Panc1 (cell line): ENCODE measurements around the gene XAF1. TPM values are rescaled to one million over a fixed set of nuclear protein-coding genes. Genes with fewer than 3 reads are reported as not detected.
A peak's percentile ranks its signal among the peaks of the same experiment; 100 is the strongest.

Experiments
- ATAC-seq: fragments of 200-7000 bp; cut with Tn5 transposase; 2 replicates; pipeline ENCODE4 v1.9.1; 2020; ENCODE audit warnings: mild to moderate bottlenecking, moderate library complexity
- BruUV-seq: library from RNA; stranded (reverse); fragments of 400-500 nt; replicated peaks from 2 replicates; lab custom pipeline; 2021; lab: Mats Ljungman, UMichigan
- CTCF ChIA-PET: fragments of 300-600 bp; sonication (Branson Sonifier 250); formaldehyde crosslinking; loops from one replicate; lab custom pipeline; 2022; ENCODE audit warnings: antibody characterized with exemption; lab: Charles Lee
- POLR2A ChIA-PET: fragments of 300-600 bp; sonication (Branson Sonifier 250); formaldehyde crosslinking; loops from one replicate; lab custom pipeline; 2022; ENCODE audit warnings: antibody characterized with exemption; lab: Charles Lee
- DNase-seq: peaks from one replicate; pipeline ENCODE4 v3.0.0-alpha.2; 2010; ENCODE audit warnings: low read depth, low spot score
- H3K27ac ChIP-seq: 2 replicates; pipeline ENCODE4 v1.5.1; 2011; ENCODE audit warnings: mild to moderate bottlenecking, low read length, inconsistent platforms
- H3K27me3 ChIP-seq: fragments of 200-500 bp; sonication (Bioruptor generic); 2 replicates; pipeline ENCODE4 v1.6.0; 2014; ENCODE audit warnings: low read length, inconsistent platforms; ENCODE audit not compliant: control insufficient read depth, insufficient read depth
- H3K36me3 ChIP-seq: fragments of 200-500 bp; sonication (Bioruptor generic); 2 replicates; pipeline ENCODE4 v1.5.1; 2014; ENCODE audit warnings: inconsistent platforms, mild to moderate bottlenecking, low read length, moderate library complexity; ENCODE audit not compliant: control insufficient read depth, insufficient read depth
- H3K4me1 ChIP-seq: 2 replicates; pipeline ENCODE4 v1.5.1; 2011; ENCODE audit warnings: inconsistent platforms, mild to moderate bottlenecking, low read length, moderate library complexity; ENCODE audit not compliant: control insufficient read depth, insufficient read depth
- H3K4me3 ChIP-seq, 2 experiments: 2 replicates each; pipeline ENCODE4 v1.5.1; 2011 to 2012; ENCODE audit warnings: low read depth in 2 of 2, low read length in 2 of 2, mild to moderate bottlenecking in 2 of 2, inconsistent platforms in 1 of 2, moderate library complexity in 1 of 2
- H3K9me3 ChIP-seq: fragments of 200-500 bp; sonication (Bioruptor generic); 2 replicates; pipeline ENCODE4 v1.5.1; 2014; ENCODE audit warnings: low read depth, mild to moderate bottlenecking, inconsistent platforms, low read length, moderate library complexity; ENCODE audit not compliant: control insufficient read depth, insufficient read depth
- POLR2AphosphoS5 ChIP-seq: IDR thresholded peaks from 2 replicates; pipeline ENCODE4 v1.6.1; 2012; ENCODE audit warnings: mild to moderate bottlenecking, low read depth, low read length, moderate library complexity
- SIN3A ChIP-seq: IDR thresholded peaks from 2 replicates; pipeline ENCODE4 v1.6.1; 2012; ENCODE audit warnings: low read depth, mild to moderate bottlenecking, low read length, moderate library complexity, borderline replicate concordance; ENCODE audit not compliant: insufficient read depth
- TCF7L2 ChIP-seq: IDR thresholded peaks from 2 replicates; pipeline ENCODE4 v1.6.1; 2011; ENCODE audit warnings: mild to moderate bottlenecking, low read depth, low read length, inconsistent platforms
- in situ Hi-C: cut with HindIII; loops from 2 replicates; pipeline ENCODE4 v1.10.0; 2016; ENCODE audit warnings: low sequenced_read_pairs, low pct_unique_long_range_greater_than_20kb
- intact Hi-C: fragments of 100-400 bp; cut with micrococcal nuclease; formaldehyde crosslinking; loops from one replicate; pipeline ENCODE4 v1.10.0; 2022; ENCODE audit not compliant: unreplicated experiment
- total RNA-seq: library from RNA; stranded (reverse); gene quantifications from one replicate; pipeline ENCODE4 v1.2.1, GENCODE V29; 2021; ENCODE audit not compliant: unreplicated experiment
- TF ChIP-seq, protein P1 (sequence below), 2 experiments: IDR thresholded peaks; 2 replicates each; pipeline ENCODE4 v1.6.1; 2011 to 2012; ENCODE audit warnings: low read depth in 2 of 2, control low read depth in 1 of 2, low read length in 1 of 2, mild to moderate bottlenecking in 1 of 2, moderate library complexity in 1 of 2; ENCODE audit not compliant: insufficient read depth in 1 of 2
- TF ChIP-seq, protein P2 (sequence below): fragments of 450-650 bp; IDR thresholded peaks from 2 replicates; pipeline ENCODE4 v1.5.1; 2017; ENCODE audit warnings: mild to moderate bottlenecking

Gene XAF1
- total RNA-seq, 1 experiment from 2014 or later, result 3.5 TPM

- ChIA-PET POLR2A (no interaction called here), CTCF (no interaction called here)
- H3K27me3 ChIP-seq, result no peaks in the 10 kb centered on the region
- in situ Hi-C loops, result no loop called here
- no TSS peak for BruUV-seq
- H3K4me1 ChIP-seq, result no peaks in the 10 kb centered on the region
- no peaks in the 10 kb centered on the region for H3K9me3 ChIP-seq
- intact Hi-C loops, result no loop called here
- TF ChIP-seq, protein P1, sequence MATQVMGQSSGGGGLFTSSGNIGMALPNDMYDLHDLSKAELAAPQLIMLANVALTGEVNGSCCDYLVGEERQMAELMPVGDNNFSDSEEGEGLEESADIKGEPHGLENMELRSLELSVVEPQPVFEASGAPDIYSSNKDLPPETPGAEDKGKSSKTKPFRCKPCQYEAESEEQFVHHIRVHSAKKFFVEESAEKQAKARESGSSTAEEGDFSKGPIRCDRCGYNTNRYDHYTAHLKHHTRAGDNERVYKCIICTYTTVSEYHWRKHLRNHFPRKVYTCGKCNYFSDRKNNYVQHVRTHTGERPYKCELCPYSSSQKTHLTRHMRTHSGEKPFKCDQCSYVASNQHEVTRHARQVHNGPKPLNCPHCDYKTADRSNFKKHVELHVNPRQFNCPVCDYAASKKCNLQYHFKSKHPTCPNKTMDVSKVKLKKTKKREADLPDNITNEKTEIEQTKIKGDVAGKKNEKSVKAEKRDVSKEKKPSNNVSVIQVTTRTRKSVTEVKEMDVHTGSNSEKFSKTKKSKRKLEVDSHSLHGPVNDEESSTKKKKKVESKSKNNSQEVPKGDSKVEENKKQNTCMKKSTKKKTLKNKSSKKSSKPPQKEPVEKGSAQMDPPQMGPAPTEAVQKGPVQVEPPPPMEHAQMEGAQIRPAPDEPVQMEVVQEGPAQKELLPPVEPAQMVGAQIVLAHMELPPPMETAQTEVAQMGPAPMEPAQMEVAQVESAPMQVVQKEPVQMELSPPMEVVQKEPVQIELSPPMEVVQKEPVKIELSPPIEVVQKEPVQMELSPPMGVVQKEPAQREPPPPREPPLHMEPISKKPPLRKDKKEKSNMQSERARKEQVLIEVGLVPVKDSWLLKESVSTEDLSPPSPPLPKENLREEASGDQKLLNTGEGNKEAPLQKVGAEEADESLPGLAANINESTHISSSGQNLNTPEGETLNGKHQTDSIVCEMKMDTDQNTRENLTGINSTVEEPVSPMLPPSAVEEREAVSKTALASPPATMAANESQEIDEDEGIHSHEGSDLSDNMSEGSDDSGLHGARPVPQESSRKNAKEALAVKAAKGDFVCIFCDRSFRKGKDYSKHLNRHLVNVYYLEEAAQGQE (IDR thresholded peaks at IDR 0.05; ENCODE audit: insufficient read depth in 1 of 2, low read depth in 2 of 2, low read length in 1 of 2), result no peak
- TF ChIP-seq POLR2AphosphoS5, result no peak
- no peak for TF ChIP-seq SIN3A
- TF ChIP-seq TCF7L2, result no peak
- TF ChIP-seq, protein P2, sequence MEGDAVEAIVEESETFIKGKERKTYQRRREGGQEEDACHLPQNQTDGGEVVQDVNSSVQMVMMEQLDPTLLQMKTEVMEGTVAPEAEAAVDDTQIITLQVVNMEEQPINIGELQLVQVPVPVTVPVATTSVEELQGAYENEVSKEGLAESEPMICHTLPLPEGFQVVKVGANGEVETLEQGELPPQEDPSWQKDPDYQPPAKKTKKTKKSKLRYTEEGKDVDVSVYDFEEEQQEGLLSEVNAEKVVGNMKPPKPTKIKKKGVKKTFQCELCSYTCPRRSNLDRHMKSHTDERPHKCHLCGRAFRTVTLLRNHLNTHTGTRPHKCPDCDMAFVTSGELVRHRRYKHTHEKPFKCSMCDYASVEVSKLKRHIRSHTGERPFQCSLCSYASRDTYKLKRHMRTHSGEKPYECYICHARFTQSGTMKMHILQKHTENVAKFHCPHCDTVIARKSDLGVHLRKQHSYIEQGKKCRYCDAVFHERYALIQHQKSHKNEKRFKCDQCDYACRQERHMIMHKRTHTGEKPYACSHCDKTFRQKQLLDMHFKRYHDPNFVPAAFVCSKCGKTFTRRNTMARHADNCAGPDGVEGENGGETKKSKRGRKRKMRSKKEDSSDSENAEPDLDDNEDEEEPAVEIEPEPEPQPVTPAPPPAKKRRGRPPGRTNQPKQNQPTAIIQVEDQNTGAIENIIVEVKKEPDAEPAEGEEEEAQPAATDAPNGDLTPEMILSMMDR, result no peak
- H3K36me3 ChIP-seq, result no peaks in the 10 kb centered on the region
- H3K4me3 ChIP-seq, result peak overlapping the region in 1 of 2 experiments; percentile 52; a peak in 2 of 4 replicates
- ATAC-seq (peak; percentile 28; the same call in 1 of the 2 replicates), DNase-seq (no peak)
- H3K27ac ChIP-seq, result peak overlapping the region; percentile 35; the same call in 1 of the 2 replicates
Measured at GRCh38 chr17:6755281-6755680, 565 bp upstream of the XAF1 start.

DNA sequence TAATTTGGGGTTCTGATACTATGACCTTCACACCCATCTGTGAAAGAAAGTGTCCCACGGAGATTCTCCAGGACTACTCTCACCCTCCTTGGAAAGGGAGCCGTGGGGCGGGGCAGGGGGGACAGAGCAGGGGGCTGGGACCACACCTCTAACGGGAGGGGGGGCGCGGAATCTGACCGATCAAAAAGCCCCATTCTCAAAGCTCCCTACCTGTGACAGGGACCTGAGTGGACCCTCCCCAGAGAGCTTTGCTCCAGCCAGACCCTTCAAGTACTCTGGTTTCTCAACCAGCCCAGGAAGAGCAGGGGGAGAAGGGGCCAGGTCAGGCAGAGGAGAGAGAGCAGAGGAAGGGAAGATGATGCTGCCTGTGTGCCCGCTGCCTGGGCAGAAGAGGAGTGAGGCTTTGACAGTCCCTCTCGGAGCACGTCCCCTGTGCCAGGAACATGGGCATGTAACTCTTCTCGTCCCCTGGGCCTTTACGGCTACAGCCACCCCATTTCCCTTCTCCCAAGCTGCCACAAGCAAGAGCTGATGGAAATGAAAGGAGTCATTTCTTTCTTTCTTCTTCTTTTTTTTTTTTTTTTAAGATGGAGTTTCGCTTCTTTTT is 682 bp downstream of the XAF1 start:
- Histone ChIP-seq H3K27me3 (no peaks in the 10 kb centered on the region), H3K9me3 (no peaks in the 10 kb centered on the region), H3K36me3 (no peaks in the 10 kb centered on the region), H3K27ac (peak overlapping the region; percentile 35; the same call in 1 of the 2 replicates), H3K4me1 (no peaks in the 10 kb centered on the region), H3K4me3 (peak overlapping the region; percentile 29 to 52)
- TF ChIP-seq POLR2AphosphoS5, result no peak
- no peak for TF ChIP-seq SIN3A
- TF ChIP-seq, protein P2, result no peak
- TF ChIP-seq, protein P1 (IDR thresholded peaks at IDR 0.05; ENCODE audit: insufficient read depth in 1 of 2, low read depth in 2 of 2, low read length in 1 of 2), result no peak
- no peak for TF ChIP-seq TCF7L2
- ChIA-PET POLR2A (no interaction called here), CTCF (no interaction called here)
- DNase-seq (no peak), ATAC-seq (0 out of 2 replicates have a peak, but pooled peaks have one; percentile 18)
- no TSS peak for BruUV-seq
- intact Hi-C loops (no loop called here), in situ Hi-C loops (no loop called here)
